ENCODE results near the gene RFFL. TPM values are rescaled to one million over a fixed set of nuclear protein-coding genes. Genes with fewer than 3 reads are reported as not detected.

RFFL gene
- total RNA-seq, 1 experiment from 2014 or later, result 22.0 TPM

DNA sequence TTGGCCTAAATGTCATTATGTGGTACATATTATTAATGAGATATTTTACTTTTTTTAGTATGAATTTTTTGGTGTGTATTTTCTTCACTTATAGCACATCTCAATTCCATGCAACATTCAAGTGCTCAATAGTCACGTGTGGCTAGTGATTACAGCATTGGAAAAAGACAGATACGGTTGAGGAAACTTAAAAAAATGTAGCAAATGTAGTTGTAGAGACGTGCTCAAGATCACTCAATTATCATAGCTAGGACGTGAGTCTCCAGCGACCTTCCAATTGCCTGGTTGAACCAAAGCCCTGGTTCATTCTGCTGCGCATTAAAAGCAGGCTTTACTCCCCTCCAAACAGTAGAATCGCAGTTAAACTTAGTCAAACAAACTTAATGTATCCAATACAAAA lies 84.4 kb downstream of the RFFL start:
- Mint-ChIP-seq H3K4me3 (ENCODE audit: unreplicated experiment) (peak overlapping the region; percentile 75), H3K36me3 (ENCODE audit: insufficient read depth, unreplicated experiment) (peaks cover 11% of the 10 kb centered on the region), H3K27me3 (ENCODE audit: insufficient read depth, unreplicated experiment) (no peaks in the 10 kb centered on the region), H3K9me3 (ENCODE audit: unreplicated experiment) (no peaks in the 10 kb centered on the region), H3K27ac (ENCODE audit: low read depth, unreplicated experiment) (peak overlapping the region; percentile 89), H3K4me1 (ENCODE audit: insufficient read depth, unreplicated experiment) (peaks cover 27% of the 10 kb centered on the region)
- intact Hi-C loops (cut with micrococcal nuclease), result no loop called here
- TF ChIP-seq, protein P1, sequence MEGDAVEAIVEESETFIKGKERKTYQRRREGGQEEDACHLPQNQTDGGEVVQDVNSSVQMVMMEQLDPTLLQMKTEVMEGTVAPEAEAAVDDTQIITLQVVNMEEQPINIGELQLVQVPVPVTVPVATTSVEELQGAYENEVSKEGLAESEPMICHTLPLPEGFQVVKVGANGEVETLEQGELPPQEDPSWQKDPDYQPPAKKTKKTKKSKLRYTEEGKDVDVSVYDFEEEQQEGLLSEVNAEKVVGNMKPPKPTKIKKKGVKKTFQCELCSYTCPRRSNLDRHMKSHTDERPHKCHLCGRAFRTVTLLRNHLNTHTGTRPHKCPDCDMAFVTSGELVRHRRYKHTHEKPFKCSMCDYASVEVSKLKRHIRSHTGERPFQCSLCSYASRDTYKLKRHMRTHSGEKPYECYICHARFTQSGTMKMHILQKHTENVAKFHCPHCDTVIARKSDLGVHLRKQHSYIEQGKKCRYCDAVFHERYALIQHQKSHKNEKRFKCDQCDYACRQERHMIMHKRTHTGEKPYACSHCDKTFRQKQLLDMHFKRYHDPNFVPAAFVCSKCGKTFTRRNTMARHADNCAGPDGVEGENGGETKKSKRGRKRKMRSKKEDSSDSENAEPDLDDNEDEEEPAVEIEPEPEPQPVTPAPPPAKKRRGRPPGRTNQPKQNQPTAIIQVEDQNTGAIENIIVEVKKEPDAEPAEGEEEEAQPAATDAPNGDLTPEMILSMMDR (IDR thresholded peaks at IDR 0.05; ENCODE audit: unreplicated experiment), result no peak
- CTCF ChIA-PET, result interaction anchor here (0.5 to 1.0 kb wide), 6 partner anchors 88 to 437 kb away, joined by 3 to 5 read pairs (median 3); no protein-coding TSS in a partner anchor
- no peak for DNase-seq (ENCODE audit: unreplicated experiment)
- POLR2A ChIA-PET, result interaction anchor here (0.5 to 6.1 kb wide), 5 partner anchors 11 to 130 kb away, joined by 3 to 53 read pairs (median 15); partner anchors contain the start of genes CCT6B, RFFL and ZNF830
- BruUV-seq (replicated peaks), result no TSS peak

DNA sequence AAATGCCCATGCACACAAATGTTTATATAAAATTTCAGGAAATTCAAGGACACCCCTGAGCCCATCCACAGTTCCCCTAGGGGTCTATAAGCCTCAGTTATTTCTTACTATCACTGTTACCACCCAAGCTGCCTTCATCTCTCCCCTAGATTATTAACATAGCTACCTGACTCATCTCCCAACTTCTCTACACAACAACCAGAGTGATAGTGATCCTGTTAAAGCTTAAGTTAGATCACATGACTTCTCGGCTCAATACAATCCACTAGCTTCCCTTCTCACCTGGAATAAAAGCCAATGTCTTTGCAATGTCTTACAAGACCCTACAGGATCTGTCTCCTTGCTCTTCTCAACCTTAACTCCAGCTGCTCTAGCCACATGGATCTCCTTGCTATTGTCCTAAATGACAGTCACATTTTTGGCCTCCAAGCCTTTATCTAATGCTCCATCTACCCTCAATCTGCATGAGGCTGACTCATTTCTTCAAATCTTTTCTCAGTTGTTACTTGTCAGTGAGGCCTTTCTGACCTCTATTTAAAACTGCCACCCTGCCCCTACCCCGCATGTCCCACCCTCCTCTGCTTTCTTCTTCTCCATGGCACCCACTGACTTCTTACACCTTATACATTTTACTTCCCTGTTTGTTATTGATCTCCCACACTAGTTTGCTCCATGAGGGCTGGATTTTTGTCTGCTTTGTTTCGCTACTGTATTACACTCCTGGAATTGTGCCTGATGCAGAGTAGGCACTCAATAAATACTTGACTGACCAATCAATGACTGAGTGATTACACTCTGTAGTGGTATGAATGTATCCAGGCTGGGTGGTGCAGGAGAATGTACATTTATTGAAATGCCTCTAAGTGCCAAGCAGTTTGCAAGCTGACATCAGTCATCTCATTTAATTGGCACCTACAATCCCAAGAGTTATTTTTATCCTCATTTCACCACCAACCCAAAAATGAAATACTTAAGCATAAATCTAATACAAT lies 88.4 kb downstream of the RFFL start:
- TF ChIP-seq, protein P1 (IDR thresholded peaks at IDR 0.05; ENCODE audit: unreplicated experiment), result no peak
- ChIA-PET POLR2A (interaction anchor here (1.1 to 1.4 kb wide), 3 partner anchors 7 to 89 kb away, joined by 3 to 7 read pairs (median 4); partner anchors contain the start of genes CCT6B and ZNF830), CTCF (interaction anchor here (0.6 to 2.0 kb wide), 3 partner anchors 145 to 555 kb away, joined by 3 to 6 read pairs (median 3); partner anchors contain the start of gene RAD51D)
- peaks cover 9% of the 10 kb centered on the region for H3K4me1 Mint-ChIP-seq (ENCODE audit: insufficient read depth, unreplicated experiment)
- no peaks in the 10 kb centered on the region for H3K9me3 Mint-ChIP-seq (ENCODE audit: unreplicated experiment)
- no peaks in the 10 kb centered on the region for H3K27me3 Mint-ChIP-seq (ENCODE audit: insufficient read depth, unreplicated experiment)
- BruUV-seq (replicated peaks), result no TSS peak
- H3K36me3 Mint-ChIP-seq (ENCODE audit: insufficient read depth, unreplicated experiment), result no peaks in the 10 kb centered on the region
- no peak for DNase-seq (ENCODE audit: unreplicated experiment)
- intact Hi-C loops (cut with micrococcal nuclease), result no loop called here
- no peak overlapping the region for H3K27ac Mint-ChIP-seq (ENCODE audit: low read depth, unreplicated experiment)
- no peak overlapping the region for H3K4me3 Mint-ChIP-seq (ENCODE audit: unreplicated experiment)

DNA sequence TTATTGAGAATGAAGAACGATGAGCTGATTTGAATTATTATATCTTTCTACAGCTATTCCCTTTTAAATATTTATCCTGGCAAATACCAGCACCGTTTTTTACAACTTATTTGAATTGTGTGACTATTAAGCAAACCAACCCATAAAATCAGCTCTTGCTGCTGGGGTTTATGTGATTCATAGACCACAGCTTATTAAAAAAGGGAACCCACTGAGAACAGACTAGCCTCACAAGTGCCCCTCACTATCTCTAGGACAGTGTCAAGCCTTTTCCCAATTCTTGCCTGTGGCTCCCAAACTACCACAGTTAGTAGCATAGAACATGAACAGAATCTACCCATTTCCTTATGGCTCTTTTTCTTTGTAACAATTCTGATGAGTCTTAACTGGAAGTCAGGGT lies 89.3 kb downstream of the RFFL start:
- ChIA-PET CTCF (interaction anchor here (0.5 to 2.0 kb wide), 4 partner anchors 146 to 772 kb away, joined by 3 to 6 read pairs (median 3); partner anchors contain the start of gene RAD51D), POLR2A (interaction anchor here (1.0 to 1.4 kb wide), 5 partner anchors 8 to 90 kb away, joined by 3 to 7 read pairs (median 3); partner anchors contain the start of genes CCT6B and ZNF830)
- Mint-ChIP-seq H3K4me1 (ENCODE audit: insufficient read depth, unreplicated experiment) (peaks cover under 1% of the 10 kb centered on the region), H3K27ac (ENCODE audit: low read depth, unreplicated experiment) (no peak overlapping the region), H3K36me3 (ENCODE audit: insufficient read depth, unreplicated experiment) (no peaks in the 10 kb centered on the region), H3K27me3 (ENCODE audit: insufficient read depth, unreplicated experiment) (no peaks in the 10 kb centered on the region), H3K4me3 (ENCODE audit: unreplicated experiment) (no peak overlapping the region), H3K9me3 (ENCODE audit: unreplicated experiment) (no peaks in the 10 kb centered on the region)
- intact Hi-C loops (cut with micrococcal nuclease), result no loop called here
- no peak for DNase-seq (ENCODE audit: unreplicated experiment)
- BruUV-seq (replicated peaks), result no TSS peak
- TF ChIP-seq, protein P1 (IDR thresholded peaks at IDR 0.05; ENCODE audit: unreplicated experiment), result no peak
